ENCODE data around the gene ARMS2. TPM values are rescaled to one million over a fixed set of nuclear protein-coding genes. Genes with fewer than 3 reads are reported as not detected.

ARMS2 gene
- total RNA-seq, 3 donors from 2014 or later, result not detected

- Mint-ChIP-seq H3K4me1 (ENCODE audit: low read depth) (peaks cover 13% of the 10 kb centered on the region), H3K27me3 (ENCODE audit: low read depth) (peaks cover 55% of the 10 kb centered on the region), H3K4me3 (peak overlapping the region; percentile 81), H3K36me3 (ENCODE audit: insufficient read depth) (no peaks in the 10 kb centered on the region), H3K9me3 (no peaks in the 10 kb centered on the region)
- DNase-seq (no peak), ATAC-seq (peak; percentile 61 to 62)
Measured at GRCh38 chr10:122461729-122462532, 7.5 kb downstream of the ARMS2 start.

DNA sequence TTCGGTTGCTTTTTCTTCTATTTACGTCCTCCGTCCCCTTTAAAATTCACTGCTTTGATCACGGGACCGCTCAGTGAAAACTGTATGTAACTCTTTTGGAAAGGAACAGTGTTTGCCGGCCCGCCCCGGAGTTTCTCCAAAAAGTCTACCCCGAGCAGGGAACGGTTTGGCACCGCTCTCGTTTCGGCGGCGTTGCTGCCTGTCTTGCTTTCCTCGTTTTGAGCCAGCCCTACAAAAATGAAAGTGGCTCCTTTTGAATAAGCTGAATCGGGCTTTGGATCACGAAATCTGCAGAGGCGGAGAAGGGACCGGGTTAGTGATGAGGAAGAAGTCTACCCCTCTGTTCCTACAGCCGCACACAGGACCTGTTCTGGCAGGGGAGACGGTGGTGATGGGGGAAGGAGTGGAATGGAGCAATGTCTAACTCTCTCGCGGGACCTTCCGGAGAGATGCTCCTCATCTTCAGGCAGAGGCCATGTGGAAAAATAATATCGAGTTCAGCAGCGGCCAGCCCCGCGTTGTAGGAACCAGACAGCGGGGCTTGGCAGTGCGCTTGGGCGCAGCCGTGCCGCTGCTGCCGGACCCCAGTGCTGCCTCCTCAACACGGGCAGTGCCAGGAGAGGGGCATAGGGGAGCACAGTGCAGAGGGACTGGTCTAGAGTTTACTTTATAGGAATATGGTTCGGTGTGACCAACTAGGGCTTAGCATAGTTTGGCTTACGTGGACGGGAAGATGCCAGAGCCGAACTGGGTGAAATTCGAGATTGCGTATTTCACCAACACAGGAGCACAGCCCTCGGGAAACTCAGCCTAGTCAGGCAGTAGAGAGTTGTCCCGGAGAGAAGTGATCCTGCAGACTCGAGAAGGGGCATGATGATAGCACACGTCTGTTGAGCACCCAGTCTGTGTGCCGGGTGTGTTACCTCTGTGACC, 8.3 kb downstream of the ARMS2 start:
- Mint-ChIP-seq H3K27me3 (ENCODE audit: low read depth) (peaks cover 57% of the 10 kb centered on the region), H3K4me3 (peak overlapping the region; percentile 81), H3K9me3 (no peaks in the 10 kb centered on the region), H3K36me3 (ENCODE audit: insufficient read depth) (no peaks in the 10 kb centered on the region), H3K4me1 (ENCODE audit: low read depth) (peaks cover 13% of the 10 kb centered on the region)
- DNase-seq (no peak), ATAC-seq (peak; percentile 18 to 34)

- Mint-ChIP-seq H3K27me3 (ENCODE audit: low read depth) (peaks cover 50% of the 10 kb centered on the region), H3K9me3 (no peaks in the 10 kb centered on the region), H3K4me1 (ENCODE audit: low read depth) (peaks cover 13% of the 10 kb centered on the region), H3K4me3 (no peak overlapping the region), H3K36me3 (ENCODE audit: insufficient read depth) (no peaks in the 10 kb centered on the region)
- no peak for DNase-seq
- no peak for ATAC-seq
Measured at GRCh38 chr10:122463466-122464249, 9.2 kb downstream of the ARMS2 start.

DNA sequence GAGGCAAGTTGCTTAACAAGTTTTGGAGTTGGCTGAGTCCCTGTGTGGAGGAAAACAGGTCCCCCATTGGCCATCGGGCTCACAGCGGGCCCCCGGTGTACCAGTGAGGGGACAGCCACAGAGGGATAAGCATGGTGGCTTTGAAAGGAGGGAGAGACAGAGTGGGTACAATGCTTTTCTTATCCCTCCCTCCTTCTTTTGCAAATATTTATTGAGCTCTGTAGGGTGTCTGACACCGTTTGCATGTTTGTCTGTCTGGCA, 9.7 kb downstream of the ARMS2 start:
- Mint-ChIP-seq H3K9me3 (no peaks in the 10 kb centered on the region), H3K4me1 (ENCODE audit: low read depth) (peaks cover 13% of the 10 kb centered on the region), H3K27me3 (ENCODE audit: low read depth) (peaks cover 45% of the 10 kb centered on the region), H3K36me3 (ENCODE audit: insufficient read depth) (no peaks in the 10 kb centered on the region), H3K4me3 (no peak overlapping the region)
- ATAC-seq, result no peak
- no peak for DNase-seq

DNA sequence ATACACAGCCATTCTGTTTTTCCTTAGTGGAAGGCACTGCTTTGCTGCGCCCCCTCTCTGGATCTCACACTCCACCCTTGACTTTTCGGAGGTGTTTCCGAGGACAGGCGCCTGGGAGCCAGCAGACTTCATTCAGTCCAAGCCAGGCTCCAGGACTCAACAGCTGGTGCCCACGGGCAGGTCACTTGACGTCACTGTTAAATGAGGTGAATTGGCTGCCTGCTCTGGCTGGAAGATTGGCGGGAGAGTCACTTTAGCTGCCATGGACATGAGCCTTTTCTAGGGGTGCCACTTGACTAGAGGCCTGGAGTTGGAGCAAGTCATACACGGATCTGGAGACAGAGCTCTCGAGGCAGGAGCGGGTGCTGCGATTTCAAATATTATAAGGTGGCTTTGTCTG, 10.1 kb downstream of the ARMS2 start:
- H3K27me3 Mint-ChIP-seq (ENCODE audit: low read depth), result peaks cover 41% of the 10 kb centered on the region
- DNase-seq (no peak), ATAC-seq (no peak)
- H3K4me1 Mint-ChIP-seq (ENCODE audit: low read depth), result peaks cover 12% of the 10 kb centered on the region
- no peaks in the 10 kb centered on the region for H3K36me3 Mint-ChIP-seq (ENCODE audit: insufficient read depth)
- no peak overlapping the region for H3K4me3 Mint-ChIP-seq
- H3K9me3 Mint-ChIP-seq, result no peaks in the 10 kb centered on the region

GRCh38 chr10:122465401-122466040, 11.1 kb downstream of the ARMS2 start:
- ATAC-seq, result no peak

DNA sequence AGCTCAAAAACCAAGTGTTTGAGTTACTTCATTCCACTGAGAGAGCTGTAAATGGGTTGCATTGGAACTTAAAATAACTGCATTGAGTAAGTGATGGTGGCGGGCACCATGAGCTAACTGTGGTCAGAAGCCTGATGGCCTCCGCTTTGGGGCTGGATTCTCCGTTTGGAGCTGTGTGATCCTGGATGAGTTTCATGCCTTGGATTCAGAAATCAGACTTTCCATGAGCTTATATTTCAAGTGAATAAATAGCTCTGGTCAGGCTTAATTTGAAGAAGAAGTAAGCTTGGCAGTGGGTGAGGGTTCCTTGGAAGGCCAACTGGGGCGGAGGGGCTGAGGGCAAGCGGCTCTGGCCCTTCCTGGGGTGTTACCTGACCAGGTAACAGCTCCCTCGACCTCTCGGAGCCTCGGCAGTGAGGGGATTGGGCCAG, 12.5 kb downstream of the ARMS2 start:
- H3K27me3 Mint-ChIP-seq (ENCODE audit: low read depth), result peaks cover 33% of the 10 kb centered on the region
- no peak overlapping the region for H3K4me3 Mint-ChIP-seq
- no peaks in the 10 kb centered on the region for H3K36me3 Mint-ChIP-seq (ENCODE audit: insufficient read depth)
- H3K4me1 Mint-ChIP-seq (ENCODE audit: low read depth), result peaks cover 9% of the 10 kb centered on the region
- no peaks in the 10 kb centered on the region for H3K9me3 Mint-ChIP-seq
- ATAC-seq (no peak), DNase-seq (no peak)

More at GRCh38 chr10:122465401-122466040, 11.1 kb downstream of the ARMS2 start:
- Mint-ChIP-seq H3K4me3 (no peak overlapping the region), H3K9me3 (no peaks in the 10 kb centered on the region), H3K27me3 (ENCODE audit: low read depth) (peaks cover 33% of the 10 kb centered on the region), H3K4me1 (ENCODE audit: low read depth) (peaks cover 12% of the 10 kb centered on the region), H3K36me3 (ENCODE audit: insufficient read depth) (no peaks in the 10 kb centered on the region)
- no peak for DNase-seq

- H3K27me3 Mint-ChIP-seq (ENCODE audit: low read depth), result peaks cover 27% of the 10 kb centered on the region
- peaks cover 4% of the 10 kb centered on the region for H3K4me1 Mint-ChIP-seq (ENCODE audit: low read depth)
- no peak for ATAC-seq
- H3K9me3 Mint-ChIP-seq, result no peaks in the 10 kb centered on the region
- no peak overlapping the region for H3K4me3 Mint-ChIP-seq
- DNase-seq, result no peak
- H3K36me3 Mint-ChIP-seq (ENCODE audit: insufficient read depth), result no peaks in the 10 kb centered on the region
Measured at GRCh38 chr10:122467701-122468100, 13.2 kb downstream of the ARMS2 start.

DNA sequence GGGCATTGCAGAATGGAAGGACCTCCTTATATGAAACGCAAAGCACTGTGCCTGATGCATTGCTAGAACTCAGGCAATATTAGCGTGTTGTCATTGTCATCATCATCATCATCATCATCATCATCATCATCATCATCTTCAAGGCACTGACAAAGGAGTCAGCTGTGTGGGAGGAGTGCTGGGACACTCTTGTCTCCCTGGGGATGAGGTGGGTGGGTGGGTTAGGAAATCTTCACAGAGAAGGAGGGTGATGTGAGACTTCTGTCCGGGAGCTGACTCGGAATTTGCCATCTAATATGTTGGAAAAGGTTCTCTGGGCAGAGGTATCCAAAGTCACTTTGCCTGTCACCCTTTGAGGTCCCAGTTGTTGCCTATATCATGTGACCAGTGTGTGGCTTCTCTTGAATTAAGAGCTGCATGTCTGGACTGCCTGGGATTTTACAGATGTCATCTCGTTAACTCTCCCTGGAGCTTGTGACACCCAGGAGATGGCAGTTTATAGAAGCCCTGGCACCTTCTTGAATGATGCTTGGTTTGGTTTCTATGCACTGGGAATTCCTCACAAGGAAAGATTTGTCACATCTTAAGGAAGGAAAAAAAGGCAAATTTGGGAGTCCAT, 14.0 kb downstream of the ARMS2 start:
- no peaks in the 10 kb centered on the region for H3K36me3 Mint-ChIP-seq (ENCODE audit: insufficient read depth)
- no peak for DNase-seq
- no peak overlapping the region for H3K4me3 Mint-ChIP-seq
- no peaks in the 10 kb centered on the region for H3K4me1 Mint-ChIP-seq (ENCODE audit: low read depth)
- ATAC-seq, result no peak
- no peaks in the 10 kb centered on the region for H3K9me3 Mint-ChIP-seq
- peaks cover 20% of the 10 kb centered on the region for H3K27me3 Mint-ChIP-seq (ENCODE audit: low read depth)

DNA sequence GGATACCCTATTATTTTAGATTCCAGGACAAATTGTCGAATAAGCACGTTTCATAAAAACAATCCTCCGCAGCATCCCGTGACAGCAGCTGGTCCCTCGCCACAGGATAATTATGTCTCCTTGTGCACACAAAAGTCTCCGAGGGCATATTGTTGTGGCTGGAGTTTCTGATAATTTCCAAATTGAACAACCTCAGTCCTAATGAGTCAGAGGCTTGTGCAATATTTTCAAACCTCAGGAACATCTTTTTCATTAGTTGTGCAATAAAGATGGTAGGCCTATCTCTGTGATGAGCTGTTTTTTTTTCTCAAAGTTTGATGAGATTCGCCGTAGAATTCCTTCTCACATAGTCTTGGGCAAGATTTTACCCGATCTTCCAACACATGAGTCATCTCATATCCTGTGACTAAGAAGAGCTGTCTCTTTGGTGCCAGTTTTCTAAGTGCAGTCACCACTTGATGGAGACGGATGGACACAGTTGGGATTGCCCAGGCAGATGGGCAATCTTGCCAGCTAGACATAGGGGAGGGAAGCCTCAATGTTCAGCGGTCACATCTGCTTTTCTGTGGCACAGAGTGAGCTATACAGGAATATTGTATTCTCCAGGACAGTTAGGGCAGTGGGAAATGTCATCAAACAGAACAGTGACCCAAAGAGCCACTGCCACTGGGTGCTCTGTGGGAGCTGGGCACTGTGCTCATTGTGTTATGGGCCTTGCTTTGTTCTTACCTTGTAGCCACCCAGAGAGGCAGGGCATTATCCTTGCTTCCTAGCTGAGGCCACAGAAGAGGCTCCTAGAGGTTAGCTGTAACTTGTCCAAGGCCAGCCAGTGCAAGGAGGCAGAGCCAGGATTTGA, 14.7 kb downstream of the ARMS2 start:
- H3K9me3 Mint-ChIP-seq, result no peaks in the 10 kb centered on the region

DNA sequence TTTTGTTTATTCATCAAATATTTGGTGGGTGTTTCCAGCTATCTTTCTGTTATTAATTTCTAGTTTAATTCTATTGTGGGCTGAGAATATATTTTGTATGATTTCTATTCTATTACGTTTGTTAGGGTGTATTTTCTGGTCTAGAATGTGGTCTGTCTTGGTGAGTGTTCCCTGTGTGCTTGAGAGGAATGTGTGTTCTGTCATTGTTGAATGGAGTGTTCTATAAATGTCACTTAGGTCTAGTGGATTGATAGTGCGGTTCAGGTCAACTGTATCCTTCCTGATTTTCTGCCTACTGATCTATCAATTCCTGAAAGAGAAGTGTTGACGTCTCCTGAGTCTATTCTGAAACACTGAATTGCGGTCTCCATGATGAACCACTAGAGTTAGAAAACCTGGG, 15.4 kb downstream of the ARMS2 start:
- Mint-ChIP-seq H3K36me3 (ENCODE audit: insufficient read depth) (no peaks in the 10 kb centered on the region), H3K4me3 (no peak overlapping the region), H3K4me1 (ENCODE audit: low read depth) (peaks cover 5% of the 10 kb centered on the region), H3K9me3 (no peaks in the 10 kb centered on the region), H3K27me3 (ENCODE audit: low read depth) (peaks cover 13% of the 10 kb centered on the region)
- no peak for ATAC-seq
- DNase-seq, result no peak

More for the DNA sequence above, 14.7 kb downstream of the ARMS2 start:
- Mint-ChIP-seq H3K4me3 (no peak overlapping the region), H3K4me1 (ENCODE audit: low read depth) (peaks cover under 1% of the 10 kb centered on the region), H3K27me3 (ENCODE audit: low read depth) (peaks cover 14% of the 10 kb centered on the region), H3K36me3 (ENCODE audit: insufficient read depth) (no peaks in the 10 kb centered on the region)
- ATAC-seq (no peak), DNase-seq (no peak)

- ATAC-seq (no peak), DNase-seq (no peak)
- Mint-ChIP-seq H3K4me3 (no peak overlapping the region), H3K4me1 (ENCODE audit: low read depth) (peaks cover 5% of the 10 kb centered on the region), H3K9me3 (no peaks in the 10 kb centered on the region), H3K36me3 (ENCODE audit: insufficient read depth) (no peaks in the 10 kb centered on the region), H3K27me3 (ENCODE audit: low read depth) (peaks cover 15% of the 10 kb centered on the region)
Measured at GRCh38 chr10:122471531-122472177, 17.2 kb downstream of the ARMS2 start.
